GM12874 (cell line): Measurements from ENCODE around the gene ILKAP.

Experiments used
- TF ChIP-seq, protein P1 (sequence below): IDR thresholded peaks from 2 replicates; pipeline ENCODE4 v1.5.1; 2011; ENCODE audit warnings: low read depth, mild to moderate bottlenecking, control low read depth, low read length, moderate library complexity; ENCODE audit not compliant: insufficient read depth

The ILKAP gene

DNA sequence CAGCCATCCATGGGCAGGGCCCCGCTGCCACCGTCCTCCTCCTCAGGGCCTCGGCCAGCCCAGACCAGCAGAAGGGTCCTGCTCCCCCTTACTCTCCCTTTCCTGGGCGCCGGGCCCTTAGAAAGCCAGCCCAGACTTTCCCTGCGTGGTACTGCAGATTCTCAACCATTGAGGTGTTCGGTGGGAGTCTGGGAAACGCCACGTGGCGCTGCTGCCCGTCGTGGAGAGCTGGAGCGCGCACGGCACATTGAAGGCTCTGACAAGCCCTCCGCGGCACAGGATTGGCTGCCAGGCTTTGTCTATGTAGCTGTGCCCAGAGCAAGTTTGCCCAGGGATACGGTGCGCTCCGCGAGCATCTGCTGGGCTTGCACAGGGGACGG lies 75.4 kb downstream of the ILKAP start:
- TF ChIP-seq, protein P1, sequence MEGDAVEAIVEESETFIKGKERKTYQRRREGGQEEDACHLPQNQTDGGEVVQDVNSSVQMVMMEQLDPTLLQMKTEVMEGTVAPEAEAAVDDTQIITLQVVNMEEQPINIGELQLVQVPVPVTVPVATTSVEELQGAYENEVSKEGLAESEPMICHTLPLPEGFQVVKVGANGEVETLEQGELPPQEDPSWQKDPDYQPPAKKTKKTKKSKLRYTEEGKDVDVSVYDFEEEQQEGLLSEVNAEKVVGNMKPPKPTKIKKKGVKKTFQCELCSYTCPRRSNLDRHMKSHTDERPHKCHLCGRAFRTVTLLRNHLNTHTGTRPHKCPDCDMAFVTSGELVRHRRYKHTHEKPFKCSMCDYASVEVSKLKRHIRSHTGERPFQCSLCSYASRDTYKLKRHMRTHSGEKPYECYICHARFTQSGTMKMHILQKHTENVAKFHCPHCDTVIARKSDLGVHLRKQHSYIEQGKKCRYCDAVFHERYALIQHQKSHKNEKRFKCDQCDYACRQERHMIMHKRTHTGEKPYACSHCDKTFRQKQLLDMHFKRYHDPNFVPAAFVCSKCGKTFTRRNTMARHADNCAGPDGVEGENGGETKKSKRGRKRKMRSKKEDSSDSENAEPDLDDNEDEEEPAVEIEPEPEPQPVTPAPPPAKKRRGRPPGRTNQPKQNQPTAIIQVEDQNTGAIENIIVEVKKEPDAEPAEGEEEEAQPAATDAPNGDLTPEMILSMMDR = no peak

GRCh38 chr2:238127165-238128060 lies 76.1 kb downstream of the ILKAP start:
- TF ChIP-seq, protein P1 = no peak

DNA sequence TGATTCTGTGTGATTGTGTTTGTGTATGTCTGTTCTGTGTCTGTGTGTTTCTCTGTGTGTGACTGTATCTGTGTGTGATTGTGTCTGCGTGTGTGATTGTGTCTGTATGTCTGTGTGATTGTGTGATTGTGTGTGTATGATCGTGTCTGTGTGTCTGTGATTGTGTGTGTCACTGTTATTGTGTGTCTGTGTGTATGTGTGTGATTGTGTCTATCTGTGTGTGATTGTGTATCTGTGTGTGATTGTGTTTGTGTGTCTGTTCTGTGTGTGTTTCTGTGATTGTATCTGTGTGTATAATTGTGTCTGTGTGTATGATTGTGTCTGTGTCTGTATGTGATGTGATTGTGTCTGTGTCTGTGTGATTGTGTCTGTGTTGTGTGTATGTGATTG lies 76.7 kb downstream of the ILKAP start:
- TF ChIP-seq, protein P1 = no peak

DNA sequence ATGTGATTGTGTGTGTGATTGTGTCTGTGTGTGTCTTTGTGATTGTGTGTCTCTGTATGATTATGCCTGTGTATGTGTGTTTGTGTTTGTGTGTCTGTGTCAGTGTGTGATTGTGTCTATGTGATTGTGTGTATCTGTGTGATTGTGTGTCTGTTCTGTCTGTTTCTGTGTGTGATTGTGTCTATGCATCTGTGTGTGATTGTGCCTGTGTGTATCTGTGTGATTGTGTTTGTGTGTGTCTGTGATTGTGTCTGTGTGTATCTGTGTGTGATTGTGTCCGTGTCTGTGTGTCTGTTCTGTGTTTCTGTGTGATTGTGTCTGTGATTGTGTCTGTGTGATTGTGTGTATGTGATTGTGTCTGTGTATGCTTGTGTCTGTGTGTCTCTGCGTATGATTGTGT lies 77.2 kb downstream of the ILKAP start:
- TF ChIP-seq, protein P1 = no peak

- TF ChIP-seq, protein P1 = no peak
Measured at GRCh38 chr2:238125127-238125885, 78.2 kb downstream of the ILKAP start.

DNA sequence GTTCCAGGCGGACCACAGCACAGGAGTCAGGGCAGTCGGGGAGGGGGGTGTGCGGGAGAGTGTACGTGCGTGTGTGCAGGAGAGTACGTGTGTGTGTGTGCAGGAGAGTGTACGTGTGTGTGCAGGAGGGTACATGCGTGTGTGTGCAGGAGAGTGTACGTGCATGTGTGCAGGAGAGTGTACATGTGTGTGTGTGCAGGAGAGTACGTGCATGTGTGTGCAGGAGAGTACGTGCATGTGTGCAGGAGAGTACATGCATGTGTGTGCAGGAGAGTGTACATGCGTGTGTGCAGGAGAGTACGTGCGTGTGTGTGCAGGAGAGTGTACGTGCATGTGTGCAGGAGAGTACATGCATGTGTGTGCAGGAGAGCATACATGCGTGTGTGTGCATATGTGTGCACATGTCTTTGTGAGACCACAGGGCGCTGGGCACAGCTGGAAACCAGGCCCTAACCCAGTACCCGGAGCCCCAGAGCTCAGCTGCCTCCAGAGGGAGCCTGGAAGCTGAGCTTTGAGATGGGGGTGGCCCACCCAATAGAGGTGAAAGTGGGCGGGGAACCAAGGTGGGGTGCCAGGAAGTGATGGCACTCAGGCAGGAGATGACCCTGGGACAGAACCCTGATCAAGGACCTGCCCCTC lies 78.9 kb downstream of the ILKAP start:
- TF ChIP-seq, protein P1 = no peak

- TF ChIP-seq, protein P1 = no peak
Measured at GRCh38 chr2:238123991-238124470, 79.5 kb downstream of the ILKAP start.
